CD14-positive monocyte (primary cell): Measurements from ENCODE around the gene KRTAP21-3. TPM values are rescaled to one million over a fixed set of nuclear protein-coding genes. Genes with fewer than 3 reads are reported as not detected.

Experiments used
- DNase-seq, 3 donors: peaks; one replicate each; pipeline ENCODE4 v3.0.0-alpha.2; 2011 to 2022
- H2AFZ ChIP-seq: 2 replicates; pipeline ENCODE4 v1.6.0; 2012; ENCODE audit warnings: mild to moderate bottlenecking, low read depth, low read length, inconsistent platforms; ENCODE audit not compliant: insufficient read depth, poor library complexity, severe bottlenecking
- H3K27ac ChIP-seq, 2 donors: 1 replicate in 1 of 2; 2 replicates in 1 of 2; pipeline ENCODE4 v1.5.1; 2012 to 2013; ENCODE audit warnings: low read length in 2 of 2, control low read depth in 1 of 2, inconsistent platforms in 1 of 2, low read depth in 1 of 2, mild to moderate bottlenecking in 1 of 2
- H3K27me3 ChIP-seq, 2 donors: one replicate each; pipeline versions ENCODE4 v1.6.0 to v1.6.1; 2011 to 2013; ENCODE audit warnings: low read length in 2 of 2; ENCODE audit not compliant: control insufficient read depth in 2 of 2, insufficient read depth in 2 of 2
- H3K36me3 ChIP-seq, 2 donors: replicated peaks in 1 of 2; 1 replicate in 1 of 2; 2 replicates in 1 of 2; pipeline versions ENCODE4 v1.5.1 to v1.6.1; 2012 to 2013; ENCODE audit warnings: low read length in 2 of 2, control low read depth in 1 of 2, inconsistent platforms in 1 of 2, mild to moderate bottlenecking in 1 of 2; ENCODE audit not compliant: insufficient read depth in 2 of 2, control insufficient read depth in 1 of 2
- H3K4me1 ChIP-seq, 2 donors: 1 replicate in 1 of 2; 2 replicates in 1 of 2; pipeline versions ENCODE4 v1.5.1 to v1.6.1; 2012 to 2013; ENCODE audit warnings: low read length in 2 of 2, control low read depth in 1 of 2, inconsistent platforms in 1 of 2, mild to moderate bottlenecking in 1 of 2, moderate library complexity in 1 of 2; ENCODE audit not compliant: insufficient read depth in 2 of 2, control insufficient read depth in 1 of 2
- H3K4me2 ChIP-seq: replicated peaks from 2 replicates; pipeline ENCODE3; 2012; ENCODE audit warnings: low read length, moderate library complexity, mild to moderate bottlenecking; ENCODE audit not compliant: poor library complexity, severe bottlenecking; ENCODE audit errors: extremely low read depth
- H3K4me3 ChIP-seq, 3 experiments: fragments of 200-600 bp in 1 of 3; sonication (generic) in 1 of 3; replicated peaks in 1 of 3; 1 replicate in 2 of 3; 2 replicates in 1 of 3; pipeline ENCODE4 v1.5.1; 2011 to 2013; ENCODE audit warnings: low read length in 3 of 3, mild to moderate bottlenecking in 3 of 3, control low read depth in 2 of 3, low read depth in 2 of 3, inconsistent platforms in 1 of 3, moderate library complexity in 1 of 3
- H3K79me2 ChIP-seq: 2 replicates; pipeline ENCODE4 v1.6.0; 2012; ENCODE audit warnings: mild to moderate bottlenecking, control low read depth, inconsistent platforms, low read length, moderate library complexity; ENCODE audit not compliant: insufficient read depth
- H3K9ac ChIP-seq: 2 replicates; pipeline ENCODE4 v1.6.0; 2017; ENCODE audit warnings: low read length, mild to moderate bottlenecking; ENCODE audit not compliant: insufficient read depth, poor library complexity, severe bottlenecking
- H3K9me3 ChIP-seq, 2 donors: replicated peaks in 1 of 2; 1 replicate in 1 of 2; 2 replicates in 1 of 2; pipeline versions ENCODE4 v1.5.1 to v1.6.1; 2012 to 2013; ENCODE audit warnings: low read length in 2 of 2, control low read depth in 1 of 2; ENCODE audit not compliant: control insufficient read depth in 1 of 2, insufficient read depth in 1 of 2
- H4K20me1 ChIP-seq: 2 replicates; pipeline ENCODE4 v1.6.0; 2012; ENCODE audit warnings: mild to moderate bottlenecking, low read length, control low read depth, moderate library complexity; ENCODE audit not compliant: insufficient read depth
- H3K27ac Mint-ChIP-seq, 7 donors: one replicate each; pipeline ENCODE4 v1.8.0; 2020; ENCODE audit warnings: mild to moderate bottlenecking in 7 of 7, mixed read lengths in 7 of 7, moderate library complexity in 6 of 7, inconsistent platforms in 2 of 7
- H3K27me3 Mint-ChIP-seq, 3 donors: one replicate each; pipeline ENCODE4 v1.8.0; 2021 to 2022; ENCODE audit warnings: low read depth in 3 of 3, mild to moderate bottlenecking in 3 of 3, mixed read lengths in 3 of 3, moderate library complexity in 3 of 3, inconsistent platforms in 1 of 3
- H3K36me3 Mint-ChIP-seq, 2 donors: one replicate each; pipeline ENCODE4 v1.8.0; 2020; ENCODE audit warnings: mixed read lengths in 2 of 2, inconsistent platforms in 1 of 2, mild to moderate bottlenecking in 1 of 2
- H3K4me1 Mint-ChIP-seq: one replicate; pipeline ENCODE4 v1.8.0; 2020; ENCODE audit warnings: mild to moderate bottlenecking, mixed read lengths
- H3K4me3 Mint-ChIP-seq, 2 donors: one replicate each; pipeline ENCODE4 v1.8.0; 2020; ENCODE audit warnings: mild to moderate bottlenecking in 2 of 2, mixed read lengths in 2 of 2, moderate library complexity in 1 of 2
- H3K9me3 Mint-ChIP-seq, 7 donors: one replicate each; pipeline ENCODE4 v1.8.0; 2020 to 2022; ENCODE audit warnings: mixed read lengths in 7 of 7, mild to moderate bottlenecking in 6 of 7, moderate library complexity in 6 of 7, inconsistent platforms in 2 of 7
- CTCF ChIP-seq: fragments of 200-600 bp; IDR thresholded peaks from one replicate; pipeline ENCODE4 v1.8.0; 2022; ENCODE audit warnings: antibody characterized with exemption, mild to moderate bottlenecking
- WGBS: methylation state at CpG from one replicate; pipeline ENCODE4 v1.1.5; 2013; ENCODE audit warnings: missing lambda C conversion rate; ENCODE audit not compliant: insufficient coverage; 5-methylcytosine and 5-hydroxymethylcytosine counted together
- intact Hi-C, 2 donors: fragments of 100-400 bp; cut with micrococcal nuclease; formaldehyde crosslinking; loops; one replicate each; pipeline versions ENCODE4 v1.15.0 to v1.15.1; 2023
- polyA plus RNA-seq, 3 donors: library from polyadenylated mRNA; depleted of rRNA in 1 of 3; unstranded in 2 of 3; stranded (reverse) in 1 of 3; fragments of 300-500 nt in 2 of 3; fragments of >200 nt in 1 of 3; fragmentation: Illumina TruSeq in 2 of 3; gene quantifications; 1 replicate in 2 of 3; 2 replicates in 1 of 3; pipeline ENCODE4 v1.2.3, GENCODE V29; 2012 to 2021

KRTAP21-3 gene
- polyA plus RNA-seq, 3 donors: not detected

GRCh38 chr21:30714946-30715345 lies 3.6 kb downstream of the KRTAP21-3 start:
- no peaks in the 10 kb centered on the region for H3K36me3 Mint-ChIP-seq
- no peak overlapping the region for H3K9ac ChIP-seq
- TF ChIP-seq CTCF: no peak

GRCh38 chr21:30714456-30714855 lies 4.1 kb downstream of the KRTAP21-3 start:
- H3K36me3 Mint-ChIP-seq: no peaks in the 10 kb centered on the region
- Histone ChIP-seq H3K4me2 (no peak overlapping the region), H3K4me3 (no peak overlapping the region), H3K27me3 (no peaks in the 10 kb centered on the region), H2AFZ (no peak overlapping the region), H3K79me2 (no peaks in the 10 kb centered on the region), H3K4me1 (no peaks in the 10 kb centered on the region), H3K9me3 (peaks cover 4 to 12% of the 10 kb centered on the region in 2 donors), H3K27ac (no peak overlapping the region), H4K20me1 (no peaks in the 10 kb centered on the region), H3K9ac (no peak overlapping the region), H3K36me3 (no peaks in the 10 kb centered on the region)
- 70% methylated on average over 2 of the region's 3 CpGs for WGBS
- DNase-seq: no peak
- H3K4me3 Mint-ChIP-seq: no peak overlapping the region
- H3K27ac Mint-ChIP-seq: no peak overlapping the region
- peaks cover 1 to 15% (median 7%) of the 10 kb centered on the region in 7 donors for H3K9me3 Mint-ChIP-seq
- intact Hi-C loops: no loop called here
- no peak for TF ChIP-seq CTCF
- no peaks in the 10 kb centered on the region for H3K27me3 Mint-ChIP-seq
- H3K4me1 Mint-ChIP-seq: no peaks in the 10 kb centered on the region

More at GRCh38 chr21:30714946-30715345, 3.6 kb downstream of the KRTAP21-3 start:
- Histone ChIP-seq H3K4me2 (no peak overlapping the region), H3K4me3 (no peak overlapping the region), H3K27me3 (no peaks in the 10 kb centered on the region), H3K36me3 (no peaks in the 10 kb centered on the region), H3K4me1 (no peaks in the 10 kb centered on the region), H4K20me1 (no peaks in the 10 kb centered on the region), H3K79me2 (no peaks in the 10 kb centered on the region), H2AFZ (no peak overlapping the region), H3K9me3 (peaks cover 4 to 12% of the 10 kb centered on the region in 2 donors), H3K27ac (no peak overlapping the region)
- Mint-ChIP-seq H3K27ac (no peak overlapping the region), H3K4me1 (no peaks in the 10 kb centered on the region), H3K27me3 (no peaks in the 10 kb centered on the region), H3K9me3 (peaks cover 1 to 16% (median 7%) of the 10 kb centered on the region in 7 donors), H3K4me3 (no peak overlapping the region)
- WGBS: no CpG with 5 or more reads among the region's 2 CpGs
- intact Hi-C loops: no loop called here
- no peak for DNase-seq
